GM21528 (cell line): ENCODE results near the gene SLC9A7.

Experiments used
- ATAC-seq: cut with Tn5 transposase; IDR thresholded peaks from one replicate; pipeline ENCODE4 v1.9.1; 2021; ENCODE audit warnings: mild to moderate bottlenecking, moderate library complexity; ENCODE audit not compliant: unreplicated experiment, low FRiP score

Gene SLC9A7

GRCh38 chrX:46620505-46620904, 138.4 kb downstream of the SLC9A7 start:
- ATAC-seq: no peak

DNA sequence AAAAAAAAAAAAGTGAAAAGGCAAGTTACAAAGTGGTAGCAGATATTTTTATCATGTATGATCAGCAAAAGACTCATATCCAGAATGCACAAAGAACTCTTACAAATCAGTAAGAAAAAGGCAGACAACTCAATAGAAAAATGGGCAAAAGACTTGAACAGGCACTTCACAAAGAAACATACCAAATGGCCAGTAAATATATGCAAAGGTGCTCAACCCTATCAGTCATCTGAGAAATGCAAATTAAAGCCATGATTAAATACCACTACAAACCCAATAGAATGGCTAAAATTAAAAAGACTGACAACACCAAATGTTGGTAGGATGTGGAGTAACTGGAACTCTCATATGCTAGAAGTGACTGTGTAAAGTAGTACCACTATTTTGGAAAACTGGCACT, 140.0 kb downstream of the SLC9A7 start:
- ATAC-seq: no peak

DNA sequence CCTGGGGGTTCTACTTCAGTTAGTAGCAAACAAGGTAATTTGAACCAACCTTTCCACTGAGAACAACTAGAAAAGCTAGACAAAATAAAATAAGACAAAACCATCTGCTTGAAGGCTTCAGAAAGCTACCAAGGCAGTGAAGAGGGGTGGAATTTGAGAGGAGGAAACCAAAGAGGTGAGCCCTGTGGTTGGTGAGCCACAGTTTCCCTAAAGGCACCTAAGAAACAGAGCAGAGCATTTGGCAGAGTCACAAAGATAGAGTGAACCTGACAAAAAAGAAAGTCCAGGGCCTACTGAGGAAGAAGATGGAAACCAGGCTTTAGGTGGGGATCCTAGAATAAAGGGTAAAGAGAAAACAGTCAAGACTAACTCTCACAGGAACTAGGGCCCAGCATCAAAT, 141.0 kb downstream of the SLC9A7 start:
- ATAC-seq: no peak

DNA sequence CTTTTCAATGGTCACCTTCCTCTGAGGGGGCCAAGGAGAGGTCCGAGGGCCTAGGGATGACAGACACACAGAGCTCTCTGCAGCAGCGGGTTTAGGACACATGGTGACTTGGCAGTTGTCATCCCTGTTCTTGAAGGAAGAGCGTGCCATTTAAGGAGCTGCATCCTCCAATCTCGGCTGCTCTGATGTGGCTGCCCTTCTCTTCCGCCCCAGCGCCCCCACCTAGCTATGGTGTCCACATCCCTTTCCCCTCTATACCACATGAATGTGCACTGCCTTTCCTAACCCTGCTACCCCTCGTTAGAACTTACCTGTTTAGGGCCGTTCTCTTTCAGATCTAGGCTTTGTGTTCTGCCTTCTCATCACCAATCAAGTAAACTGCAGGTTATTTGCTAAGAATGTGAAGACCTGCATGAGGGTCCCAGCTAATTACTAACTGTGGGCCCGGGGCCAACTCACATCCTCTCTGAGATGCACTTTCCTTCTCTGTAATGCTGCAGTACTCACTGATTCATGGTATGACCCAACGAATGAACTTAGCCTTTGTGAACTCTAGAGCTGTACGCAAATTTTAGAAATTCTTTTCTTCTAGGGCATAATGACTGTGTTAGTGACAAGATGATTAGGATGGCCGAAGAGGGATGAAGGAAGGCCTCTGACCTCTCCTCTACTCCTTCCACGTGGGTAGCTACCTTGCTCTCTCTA, 147.1 kb downstream of the SLC9A7 start:
- no peak for ATAC-seq

- no peak for ATAC-seq
These were observed 148.8 kb downstream of the SLC9A7 start for GRCh38 chrX:46610070-46610658.

- no peak for ATAC-seq
These were observed 151.0 kb downstream of the SLC9A7 start for GRCh38 chrX:46607916-46608315.

GRCh38 chrX:46602468-46603102, 156.3 kb downstream of the SLC9A7 start:
- no peak for ATAC-seq

DNA sequence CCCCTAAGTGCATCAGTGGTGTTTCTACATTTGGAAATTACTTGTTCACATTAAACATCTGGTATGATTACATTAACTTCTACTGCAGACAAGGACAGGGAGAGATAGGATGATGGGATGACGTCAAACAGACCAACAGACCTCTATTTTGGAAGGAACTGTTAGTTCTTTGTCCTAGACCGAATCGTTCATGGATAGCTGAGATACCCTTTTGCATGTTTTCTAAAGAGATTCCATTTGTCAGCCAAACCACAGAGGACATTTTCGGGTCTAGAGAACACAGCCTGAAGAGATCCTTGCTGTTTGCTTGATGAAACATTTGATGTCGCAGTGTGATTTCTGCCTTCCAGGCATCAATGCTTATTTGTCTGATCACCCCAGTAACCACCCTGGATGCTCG, 157.6 kb downstream of the SLC9A7 start:
- no peak for ATAC-seq

GRCh38 chrX:46599051-46599560, 159.8 kb downstream of the SLC9A7 start:
- ATAC-seq: no peak

DNA sequence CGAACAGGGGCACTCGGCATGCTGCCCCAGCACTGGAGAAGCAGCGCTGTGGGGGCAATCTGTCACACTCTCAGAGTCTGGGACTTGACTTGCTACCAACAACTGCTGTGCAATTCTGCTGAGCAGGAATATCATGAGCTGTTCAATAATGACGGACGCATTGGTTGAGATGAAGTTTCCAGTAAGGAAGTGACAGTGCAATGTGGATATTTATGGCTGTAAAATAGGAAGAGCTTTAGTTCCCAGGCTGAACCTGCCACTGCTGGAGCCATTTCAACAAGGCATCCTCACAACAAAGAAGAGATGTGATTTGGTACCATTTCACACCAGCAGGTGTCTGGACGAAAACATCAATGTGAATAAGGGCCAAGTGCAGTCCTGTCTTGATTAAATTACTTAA, 161.1 kb downstream of the SLC9A7 start:
- ATAC-seq: no peak

- ATAC-seq: no peak
These were observed 161.7 kb downstream of the SLC9A7 start for GRCh38 chrX:46597208-46597607.

- no peak for ATAC-seq
These were observed 163.8 kb downstream of the SLC9A7 start for GRCh38 chrX:46595084-46595483.

DNA sequence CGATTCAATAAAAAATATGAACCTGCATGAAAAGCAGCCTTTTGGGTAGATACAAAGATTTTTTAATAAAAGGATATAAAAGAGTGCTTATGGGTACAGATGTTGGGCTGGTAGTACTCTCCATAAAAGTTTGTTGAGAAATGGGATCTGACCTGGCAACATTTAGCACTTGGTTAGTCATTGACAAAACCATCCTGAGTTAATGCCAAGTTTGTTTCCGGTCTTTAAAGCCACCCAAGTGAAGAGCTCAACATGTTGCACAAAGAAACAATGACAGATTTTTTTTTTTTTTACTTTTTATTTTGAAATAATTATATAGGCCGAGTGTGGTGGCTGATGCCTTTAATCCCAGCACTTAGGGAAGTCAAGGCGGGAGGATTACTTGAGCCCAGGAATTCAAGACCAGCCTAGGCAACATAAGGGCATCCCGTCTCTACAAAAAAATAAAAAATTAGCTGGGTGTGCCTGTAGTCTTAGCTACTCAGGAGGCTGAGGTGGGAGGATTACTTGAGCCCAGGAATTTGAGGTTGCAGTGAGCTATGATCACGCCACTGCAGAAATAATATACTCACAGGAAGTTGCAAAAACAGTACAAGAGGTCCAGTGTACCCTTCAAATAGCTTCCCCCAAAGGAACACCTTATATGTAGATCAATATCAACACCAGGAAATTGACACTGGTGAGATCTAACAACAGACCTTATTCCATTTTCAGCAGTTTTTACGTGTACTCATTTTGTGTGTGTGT, 168.8 kb downstream of the SLC9A7 start:
- no peak for ATAC-seq

GRCh38 chrX:46588263-46588662, 170.7 kb downstream of the SLC9A7 start:
- ATAC-seq: no peak

GRCh38 chrX:46587753-46588171, 171.2 kb downstream of the SLC9A7 start:
- ATAC-seq: no peak

DNA sequence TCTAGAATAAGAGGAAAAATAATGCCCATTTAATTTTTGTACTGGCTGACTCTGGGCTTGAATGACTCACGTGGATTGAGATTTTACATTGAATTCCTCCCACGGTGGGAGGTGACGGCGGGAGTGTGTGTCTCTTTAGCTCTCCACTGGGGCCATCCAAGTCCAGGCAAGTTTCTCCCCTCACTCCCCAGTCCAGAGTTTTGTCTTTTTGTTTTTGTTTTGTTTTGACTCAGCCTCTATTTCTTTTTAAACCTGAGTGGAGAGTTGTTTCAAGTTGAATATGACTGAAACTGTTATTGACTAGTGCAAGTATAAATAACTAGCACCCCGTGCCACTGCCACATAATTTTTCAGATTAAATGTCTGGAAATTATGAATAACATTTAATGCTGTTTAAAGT, 171.8 kb downstream of the SLC9A7 start:
- no peak for ATAC-seq

DNA sequence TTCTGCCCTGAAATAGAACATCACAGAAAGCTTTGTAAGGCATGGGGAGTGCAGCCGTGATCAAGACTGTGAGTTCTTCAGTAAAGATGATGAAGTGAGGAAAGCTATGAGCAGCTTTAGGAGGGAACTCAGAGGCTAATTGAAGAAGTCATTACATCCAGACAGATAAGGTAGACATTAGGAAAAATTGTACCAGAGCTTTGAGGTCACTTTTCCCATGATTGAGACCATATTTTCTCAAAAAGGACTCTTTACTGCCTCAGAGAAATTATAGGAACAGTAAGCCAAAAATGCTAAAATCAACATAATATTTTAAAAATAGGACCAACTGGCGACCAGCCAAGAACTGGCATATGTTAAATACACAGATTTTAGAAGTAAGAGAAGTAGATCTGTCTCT, 174.2 kb downstream of the SLC9A7 start:
- no peak for ATAC-seq

DNA sequence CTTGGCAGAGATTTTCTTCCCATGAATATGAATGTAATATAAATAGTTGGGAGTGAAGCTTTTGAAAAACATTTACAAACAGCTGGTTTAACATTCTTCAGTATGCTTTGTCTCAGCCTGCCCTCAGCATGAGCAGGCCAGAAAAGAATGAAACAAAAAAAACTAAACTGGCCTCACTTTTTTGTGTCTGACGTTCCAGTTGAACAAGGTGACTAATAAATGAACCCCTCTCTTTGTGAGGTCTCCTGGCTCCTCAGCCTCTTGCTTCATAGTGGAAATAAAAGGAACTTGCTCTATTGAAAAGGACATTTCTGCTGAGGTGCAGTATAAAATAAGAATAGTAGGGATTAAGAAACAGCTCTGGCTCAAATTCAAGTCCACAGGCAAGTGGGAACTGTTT, 176.0 kb downstream of the SLC9A7 start:
- no peak for ATAC-seq

GRCh38 chrX:46582325-46582724, 176.6 kb downstream of the SLC9A7 start:
- ATAC-seq: no peak

GRCh38 chrX:46580613-46581012, 178.3 kb downstream of the SLC9A7 start:
- ATAC-seq: no peak

- no peak for ATAC-seq
These were observed 179.7 kb downstream of the SLC9A7 start for GRCh38 chrX:46579250-46579649.
